Measurements from ENCODE around the gene MRPS18A. TPM values are rescaled to one million over a fixed set of nuclear protein-coding genes. Genes with fewer than 3 reads are reported as not detected.

MRPS18A gene
- total RNA-seq (2022; extraction: Qiagen RNA extraction; ENCODE audit: low read depth), result 39.9 to 53.9 TPM (median 46.3 TPM) in 5 replicates

GRCh38 chr6:43687437-43688347 is at the start of gene MRPS18A:
Gene MRPS18A (minus strand): TSS chr6:43687791. CDS start chr6:43687779, 12 bp downstream.

GRCh38 chr6:43644940-43645612 is 42.5 kb downstream of the MRPS18A start, which contains the start of gene RSPH9:
Gene RSPH9 (plus strand): TSS chr6:43645036. CDS start chr6:43645099, 63 bp downstream.

GRCh38 chr6:43635387-43636307 is 51.9 kb downstream of the MRPS18A start, which contains the start of gene MAD2L1BP:
Gene MAD2L1BP (plus strand): TSS chr6:43635840. CDS start chr6:43635876, 36 bp downstream.

GRCh38 chr6:43629104-43629504 is 58.5 kb downstream of the MRPS18A start, which contains the start of gene GTPBP2:
Gene GTPBP2 (minus strand): TSS chr6:43629264. CDS start chr6:43629162, 102 bp downstream.

Other genes with a start within 250 kb of the MRPS18A start
- gene DLK2, start 232.2 kb downstream of the MRPS18A start, total RNA-seq (2022; extraction: Qiagen RNA extraction; ENCODE audit: low read depth), result 3.6 to 7.8 TPM (median 7.3 TPM) in 5 replicates
- gene TJAP1, start 210.2 kb downstream of the MRPS18A start, total RNA-seq (2022; extraction: Qiagen RNA extraction; ENCODE audit: low read depth), result 13.1 to 21.7 TPM (median 18.4 TPM) in 5 replicates
- gene LRRC73, start 177.4 kb downstream of the MRPS18A start, total RNA-seq (2022; extraction: Qiagen RNA extraction; ENCODE audit: low read depth), result 0.66 to 1.2 TPM (median 1.1 TPM) in 5 replicates
- 62.4 to 73.2 TPM (median 71.4 TPM) in 5 replicates for gene YIPF3, start 170.9 kb downstream of the MRPS18A start, total RNA-seq (2022; extraction: Qiagen RNA extraction; ENCODE audit: low read depth)
- gene POLR1C, start 170.7 kb downstream of the MRPS18A start, total RNA-seq (2022; extraction: Qiagen RNA extraction; ENCODE audit: low read depth), result 44.8 to 51.0 TPM (median 48.0 TPM) in 5 replicates
- gene XPO5, start 111.8 kb downstream of the MRPS18A start, total RNA-seq (2022; extraction: Qiagen RNA extraction; ENCODE audit: low read depth), result 25.0 to 31.1 TPM (median 27.3 TPM) in 5 replicates
- gene POLH, start 111.6 kb downstream of the MRPS18A start, total RNA-seq (2022; extraction: Qiagen RNA extraction; ENCODE audit: low read depth), result 8.0 to 9.6 TPM (median 9.3 TPM) in 5 replicates
- 16.6 to 23.2 TPM (median 21.3 TPM) in 5 replicates for gene GTPBP2, start 58.5 kb downstream of the MRPS18A start, total RNA-seq (2022; extraction: Qiagen RNA extraction; ENCODE audit: low read depth)
- 31.7 to 39.7 TPM (median 34.6 TPM) in 5 replicates for gene MAD2L1BP, start 52.0 kb downstream of the MRPS18A start, total RNA-seq (2022; extraction: Qiagen RNA extraction; ENCODE audit: low read depth)
- 0.13 to 0.31 TPM (median 0.24 TPM) in 5 replicates for gene RSPH9, start 42.8 kb downstream of the MRPS18A start, total RNA-seq (2022; extraction: Qiagen RNA extraction; ENCODE audit: low read depth)
- gene VEGFA, start 82.4 kb upstream of the MRPS18A start, total RNA-seq (2022; extraction: Qiagen RNA extraction; ENCODE audit: low read depth), result 25.0 to 39.7 TPM (median 32.5 TPM) in 5 replicates

All from A549 treated with ZK216348 at 1 μM for 4 hours (cell line).